GM18499 (cell line): Measurements from ENCODE around the gene CPM.
A peak's percentile ranks its signal among the peaks of the same experiment; 100 is the strongest.

Source experiments
- ATAC-seq: cut with Tn5 transposase; IDR thresholded peaks from one replicate; pipeline ENCODE4 v1.9.1; 2021; ENCODE audit warnings: moderate number of reproducible peaks; ENCODE audit not compliant: insufficient read depth, unreplicated experiment

CPM gene

GRCh38 chr12:68910128-68910527, 22.8 kb downstream of the CPM start:
- no peak for ATAC-seq

- no peak for ATAC-seq
Observed at GRCh38 chr12:68908076-68908475, 24.9 kb downstream of the CPM start.

- no peak for ATAC-seq
Observed at GRCh38 chr12:68905733-68906132, 27.2 kb downstream of the CPM start.

GRCh38 chr12:68904351-68904962, 28.5 kb downstream of the CPM start:
- peak; percentile 70 for ATAC-seq

DNA sequence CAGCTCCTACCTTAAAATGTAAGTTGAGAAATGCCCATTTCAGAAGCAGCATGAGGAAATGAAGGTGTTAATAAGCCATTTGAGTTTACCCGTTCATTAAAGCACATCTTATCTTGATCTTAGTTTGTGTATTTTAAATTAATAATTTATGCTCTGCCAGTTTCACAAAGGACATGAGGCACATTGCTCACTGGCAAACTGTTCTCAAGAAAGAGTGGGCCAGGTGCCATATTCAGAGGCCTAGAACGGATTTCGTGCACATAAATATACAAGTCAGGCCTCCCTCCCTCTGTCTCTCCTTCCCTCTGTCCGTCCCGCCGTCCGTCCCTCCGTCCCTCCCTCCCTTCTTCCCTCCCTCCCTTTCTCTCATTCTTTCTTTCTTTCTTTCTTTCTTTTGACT, 29.5 kb downstream of the CPM start:
- ATAC-seq = no peak

DNA sequence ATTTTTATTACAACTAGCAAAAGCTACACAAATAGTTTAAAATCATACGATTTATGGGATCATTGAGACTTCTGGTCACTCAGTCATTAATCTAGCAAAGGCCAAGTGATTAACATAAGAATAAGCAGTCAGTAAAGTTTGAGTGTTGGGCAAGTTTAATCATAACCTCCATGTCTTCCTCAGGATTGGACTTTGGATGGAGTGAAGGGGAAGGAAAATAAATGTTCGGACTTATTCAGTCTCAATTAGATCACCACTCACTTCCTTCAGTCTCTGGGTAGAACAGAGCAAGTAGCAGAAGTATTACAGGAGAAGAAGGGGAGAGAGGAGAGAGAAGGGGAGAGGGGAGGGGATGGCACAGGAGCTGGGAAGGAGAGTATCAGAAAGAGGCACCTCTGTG, 31.4 kb downstream of the CPM start:
- no peak for ATAC-seq

- no peak for ATAC-seq
Observed at GRCh38 chr12:68901145-68901544, 31.8 kb downstream of the CPM start.

- no peak for ATAC-seq
Observed at GRCh38 chr12:68900241-68900640, 32.7 kb downstream of the CPM start.

DNA sequence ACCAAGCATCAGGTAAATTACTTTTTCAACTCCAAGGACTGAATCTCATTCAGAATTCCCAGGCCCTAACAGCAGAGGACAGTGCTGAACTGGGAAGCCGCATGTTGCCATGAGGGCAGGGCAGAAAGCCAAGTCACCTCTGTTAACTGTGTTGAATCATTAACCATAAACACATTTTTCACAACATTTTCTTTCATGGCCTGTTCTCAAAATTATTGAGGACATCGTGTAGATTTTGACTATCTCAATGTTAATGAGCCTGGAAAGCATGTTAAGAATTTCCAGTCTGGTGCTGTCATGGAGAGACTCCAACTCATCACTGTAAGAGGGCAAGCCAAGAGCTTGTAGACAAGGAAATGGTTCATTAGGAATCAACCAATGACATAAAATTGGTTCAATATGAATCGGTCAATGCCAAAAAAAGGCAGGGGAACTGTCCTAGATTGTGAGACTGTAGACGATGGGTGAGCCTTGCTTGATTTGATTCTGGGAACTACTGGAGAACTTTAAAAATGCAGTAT, 33.7 kb downstream of the CPM start:
- no peak for ATAC-seq

DNA sequence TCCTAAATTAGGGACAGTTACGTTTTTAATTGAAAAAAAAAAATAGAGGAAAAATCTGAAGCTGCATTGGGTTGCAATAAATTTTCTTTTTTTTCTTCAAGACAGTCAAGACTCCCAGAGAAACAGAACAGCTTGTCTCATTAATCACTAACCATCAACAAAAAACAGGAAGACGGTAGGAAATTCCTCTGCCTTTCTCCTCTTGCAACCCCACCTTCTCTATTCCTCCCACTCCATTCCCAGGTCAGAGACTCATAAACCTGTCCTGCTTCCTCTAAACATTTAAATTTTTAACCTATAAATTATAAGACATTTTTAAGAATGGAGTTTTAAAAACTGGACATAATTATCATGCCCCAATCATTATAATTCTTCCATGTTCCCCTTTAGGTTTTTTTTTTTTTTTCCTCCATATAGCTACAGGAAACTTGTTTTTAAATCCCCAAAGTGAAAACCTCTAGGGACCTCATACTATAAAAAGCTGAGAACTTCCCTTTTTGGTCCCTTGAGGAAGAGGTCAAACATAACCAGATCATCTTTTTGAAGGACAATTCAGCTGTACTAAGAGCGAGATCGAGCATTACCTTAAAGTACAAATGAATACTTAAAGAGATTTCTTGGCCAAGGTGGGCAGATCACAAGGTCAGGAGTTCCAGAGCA, 36.0 kb downstream of the CPM start:
- ATAC-seq = no peak

DNA sequence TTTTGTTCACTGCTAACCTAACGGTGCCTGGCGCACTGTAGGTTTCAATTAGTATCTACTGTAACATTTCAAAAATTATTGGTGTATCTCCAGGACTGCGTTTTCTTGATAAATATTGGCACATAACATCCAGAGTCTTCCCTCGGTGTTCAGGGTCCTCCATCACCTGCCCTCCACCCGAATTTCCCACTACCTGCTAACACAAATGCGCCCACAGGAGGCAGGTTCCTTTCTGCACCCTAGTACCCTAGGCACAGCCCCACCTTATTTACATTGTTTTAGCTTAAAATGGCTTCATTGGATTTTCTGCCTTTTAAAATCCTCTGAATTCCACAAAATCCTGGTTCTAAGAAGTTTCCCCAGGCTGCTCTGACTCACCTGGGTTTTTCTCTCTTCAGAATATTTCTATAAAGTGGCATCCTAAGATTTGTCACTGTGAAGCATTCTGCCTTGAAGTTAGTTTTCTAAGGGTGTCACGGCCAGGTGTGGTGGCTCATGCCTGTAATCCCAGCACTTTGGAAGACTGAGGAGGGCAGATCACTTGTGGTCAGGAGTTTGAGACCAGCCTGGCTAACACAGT, 38.6 kb downstream of the CPM start:
- no peak for ATAC-seq

GRCh38 chr12:68893741-68894140, 39.2 kb downstream of the CPM start:
- no peak for ATAC-seq

- ATAC-seq = no peak
Observed at GRCh38 chr12:68893201-68893600, 39.8 kb downstream of the CPM start.

DNA sequence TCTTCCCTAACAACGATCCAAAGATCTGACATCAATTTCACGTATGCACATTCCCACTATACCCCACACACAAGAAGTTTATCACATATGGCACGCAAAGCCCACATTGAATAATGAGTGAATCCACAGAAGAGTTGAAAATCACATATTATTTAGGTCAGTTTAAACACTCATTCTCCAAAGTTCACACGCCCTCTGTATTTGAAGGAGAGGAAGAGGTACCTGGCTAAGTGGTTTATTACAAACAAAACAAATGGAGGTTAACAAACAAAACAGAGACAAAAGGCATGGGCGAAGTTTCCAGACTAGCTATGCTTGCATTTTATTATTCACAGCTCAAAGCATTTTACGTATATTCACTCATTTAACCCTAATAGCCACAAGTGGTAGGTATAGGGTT, 41.8 kb downstream of the CPM start:
- ATAC-seq = no peak

DNA sequence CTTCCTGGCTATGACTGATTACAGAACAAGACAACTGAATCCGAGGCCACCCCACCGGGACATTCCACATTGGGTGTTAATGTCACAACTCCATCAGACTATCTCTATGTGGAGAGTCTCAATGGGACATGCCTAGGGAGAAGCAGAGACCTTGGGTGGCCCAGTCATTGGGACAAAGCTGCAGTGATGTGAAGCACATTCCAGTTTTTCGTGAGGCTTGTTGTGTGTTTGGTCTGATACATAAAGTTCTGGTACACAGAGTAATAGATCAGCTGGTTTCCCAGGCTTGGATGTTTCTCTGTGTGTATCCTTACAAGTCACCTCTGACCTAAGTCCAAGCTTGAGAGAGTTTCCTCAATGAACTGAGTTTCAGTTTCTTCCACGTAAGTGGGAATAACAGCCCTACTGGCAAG, 42.3 kb downstream of the CPM start:
- ATAC-seq = no peak

GRCh38 chr12:68888243-68888642, 44.7 kb downstream of the CPM start:
- no peak for ATAC-seq

- ATAC-seq = no peak
Observed at GRCh38 chr12:68887641-68888040, 45.3 kb downstream of the CPM start.

DNA sequence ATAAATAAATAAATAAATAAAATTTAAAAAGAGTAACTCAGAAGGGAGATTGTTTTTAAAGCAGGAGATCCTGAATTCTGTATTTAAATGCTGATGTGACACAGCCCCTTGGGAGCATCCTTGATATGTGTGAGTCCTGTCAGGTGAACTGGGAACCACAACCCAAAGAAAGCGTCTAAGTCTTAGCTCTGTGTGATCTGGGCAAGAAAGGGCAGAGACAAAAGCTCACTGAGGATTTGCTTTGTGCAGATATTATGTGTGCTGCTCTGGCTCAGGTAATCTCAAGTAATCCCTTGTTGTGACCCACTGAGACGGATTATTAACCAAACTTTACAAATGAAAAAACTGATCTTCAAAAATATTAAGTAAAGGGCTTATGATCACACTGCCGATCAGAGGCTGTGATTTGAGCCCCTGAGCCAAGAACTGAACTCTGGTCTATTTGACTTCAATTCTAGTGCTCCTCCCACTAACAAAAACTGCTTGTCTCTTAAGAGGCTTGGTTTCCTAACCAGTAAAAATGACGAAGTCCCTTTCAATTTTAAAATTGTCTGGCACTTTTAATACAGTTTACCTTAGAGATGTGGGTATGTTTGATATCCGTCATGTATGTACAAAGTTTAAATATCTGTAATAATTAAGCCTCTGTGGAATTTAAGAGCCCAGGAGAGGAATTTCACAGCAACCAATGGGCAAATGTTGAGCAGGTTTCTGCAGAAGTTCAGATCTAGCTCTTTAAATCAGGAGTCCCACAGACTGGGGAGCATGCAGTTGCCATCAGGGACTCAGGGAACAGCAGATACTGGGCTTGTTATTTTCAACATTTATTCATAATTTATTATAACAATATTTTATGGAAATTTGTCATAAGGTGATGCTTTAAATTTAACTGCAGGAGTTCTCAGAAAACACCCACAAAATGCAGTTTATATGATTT, 46.1 kb downstream of the CPM start:
- ATAC-seq = no peak

GRCh38 chr12:68885381-68885780, 47.6 kb downstream of the CPM start:
- ATAC-seq = no peak

GRCh38 chr12:68884251-68884650, 48.7 kb downstream of the CPM start:
- no peak for ATAC-seq

- ATAC-seq = no peak
Observed at GRCh38 chr12:68883151-68883550, 49.8 kb downstream of the CPM start.
